GM19043 (cell line): ENCODE data around the gene MKI67.
A peak's percentile ranks its signal among the peaks of the same experiment; 100 is the strongest.

ENCODE experiments used
- ATAC-seq: cut with Tn5 transposase; IDR thresholded peaks from one replicate; pipeline ENCODE4 v1.9.1; 2021; ENCODE audit warnings: low read depth; ENCODE audit not compliant: unreplicated experiment

MKI67 gene

DNA sequence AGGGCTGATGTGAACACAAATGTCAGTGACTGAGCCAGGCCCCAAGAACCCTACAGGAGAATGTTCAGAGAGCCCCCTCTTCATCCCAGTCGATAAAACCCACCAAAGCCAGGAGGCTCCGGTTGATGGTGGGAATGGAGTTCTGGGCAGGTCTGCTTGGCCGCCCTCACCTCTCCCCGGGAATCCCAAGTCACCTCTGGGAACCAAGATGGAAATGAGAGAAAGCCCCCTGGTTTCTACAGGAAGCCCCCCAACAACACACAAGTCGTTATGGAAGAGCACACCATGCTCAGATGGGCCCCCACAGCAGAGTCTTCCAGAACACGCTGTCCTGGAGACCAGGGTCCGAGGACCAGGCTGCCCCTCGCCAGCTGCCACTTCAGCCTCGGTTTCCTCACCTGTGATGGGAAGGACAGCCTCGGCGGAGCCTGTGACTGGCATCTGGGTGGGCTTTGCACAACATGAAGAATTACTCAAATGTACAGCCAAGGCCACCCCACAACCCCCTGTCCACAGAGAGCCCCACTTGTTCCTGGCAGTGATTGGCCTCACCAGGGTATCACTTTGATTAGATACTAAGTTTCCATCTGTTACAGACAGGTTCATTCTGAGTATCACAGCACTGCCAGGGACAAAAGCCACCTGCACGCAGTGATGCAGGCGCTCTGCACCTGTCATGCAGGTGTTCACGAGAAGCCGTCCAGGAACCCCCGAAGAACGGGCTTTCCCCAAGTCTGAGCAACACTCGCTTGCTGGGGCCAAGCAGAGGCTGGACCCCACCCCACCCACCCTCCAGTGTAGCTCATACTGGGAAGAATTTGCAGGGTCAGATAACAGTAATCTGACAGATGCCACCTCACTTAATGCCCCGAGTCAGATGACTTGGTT, 57.6 kb downstream of the MKI67 start:
- no peak for ATAC-seq

- no peak for ATAC-seq
Measured at GRCh38 chr10:128067691-128068397, 58.4 kb downstream of the MKI67 start.

DNA sequence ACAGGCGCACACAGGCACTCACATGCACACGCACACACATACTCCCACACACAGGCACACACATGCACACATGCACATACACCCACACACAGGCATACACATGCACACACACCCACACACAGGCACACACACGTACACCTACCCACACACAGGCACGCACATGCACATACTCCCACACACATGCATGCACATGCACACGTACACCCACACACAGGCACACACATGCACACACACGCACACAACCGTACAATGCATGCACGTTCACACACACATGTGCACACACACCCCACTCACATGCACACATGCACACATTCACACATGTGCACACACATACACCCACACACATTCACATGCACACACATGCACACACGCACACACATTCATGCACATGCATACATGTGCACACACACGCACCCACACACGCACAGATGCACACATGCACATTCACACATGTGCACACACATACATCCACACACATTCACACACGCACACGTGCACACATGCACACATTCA, 59.3 kb downstream of the MKI67 start:
- no peak for ATAC-seq

- ATAC-seq = no peak
Measured at GRCh38 chr10:128065881-128066534, 60.2 kb downstream of the MKI67 start.

- peak; percentile 36 for ATAC-seq
Measured at GRCh38 chr10:128064970-128065580, 61.1 kb downstream of the MKI67 start.

DNA sequence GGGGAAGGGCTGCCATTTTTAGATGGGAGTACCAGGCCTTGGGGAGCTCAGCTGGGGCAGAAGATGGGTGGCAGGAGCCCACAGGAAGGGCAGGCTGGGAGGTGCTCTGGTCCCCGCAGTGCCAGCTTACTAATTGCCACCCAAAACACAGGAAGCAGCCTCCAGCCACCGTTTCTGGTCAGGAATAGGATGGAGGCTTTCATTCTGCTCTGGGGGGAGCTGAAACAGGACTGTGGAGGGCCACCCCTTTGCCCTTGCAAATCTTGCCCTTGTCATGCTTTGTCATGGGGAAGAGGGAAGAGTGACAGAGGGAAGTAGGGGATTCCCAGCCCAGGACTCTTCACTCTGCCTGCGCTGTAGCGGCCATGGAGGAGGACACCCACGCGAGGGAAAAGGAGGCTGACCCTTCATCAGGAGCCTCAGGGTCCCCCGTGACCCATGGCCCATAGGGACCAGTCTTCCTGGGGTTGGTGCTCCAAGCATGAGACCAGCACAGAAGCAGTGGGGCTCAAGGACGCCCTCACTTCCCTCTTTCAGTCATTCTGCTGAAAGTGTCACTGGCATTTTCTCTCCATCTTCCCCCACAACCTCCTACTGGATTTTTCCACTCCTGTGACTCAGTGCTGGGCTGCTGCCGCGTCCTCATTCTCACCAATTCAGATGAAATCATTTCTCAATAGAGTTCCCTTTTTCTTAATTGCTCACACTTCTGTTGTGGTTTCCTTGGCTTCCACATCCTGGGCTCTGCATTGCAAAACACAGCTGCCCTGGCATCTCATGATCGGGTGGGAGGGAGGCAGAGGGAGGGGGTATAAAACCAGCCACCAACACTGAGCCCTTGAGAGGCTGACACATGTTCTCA, 61.9 kb downstream of the MKI67 start:
- peak; percentile 43 for ATAC-seq

- peak; percentile 24 for ATAC-seq
Measured at GRCh38 chr10:128063736-128064107, 62.5 kb downstream of the MKI67 start.

DNA sequence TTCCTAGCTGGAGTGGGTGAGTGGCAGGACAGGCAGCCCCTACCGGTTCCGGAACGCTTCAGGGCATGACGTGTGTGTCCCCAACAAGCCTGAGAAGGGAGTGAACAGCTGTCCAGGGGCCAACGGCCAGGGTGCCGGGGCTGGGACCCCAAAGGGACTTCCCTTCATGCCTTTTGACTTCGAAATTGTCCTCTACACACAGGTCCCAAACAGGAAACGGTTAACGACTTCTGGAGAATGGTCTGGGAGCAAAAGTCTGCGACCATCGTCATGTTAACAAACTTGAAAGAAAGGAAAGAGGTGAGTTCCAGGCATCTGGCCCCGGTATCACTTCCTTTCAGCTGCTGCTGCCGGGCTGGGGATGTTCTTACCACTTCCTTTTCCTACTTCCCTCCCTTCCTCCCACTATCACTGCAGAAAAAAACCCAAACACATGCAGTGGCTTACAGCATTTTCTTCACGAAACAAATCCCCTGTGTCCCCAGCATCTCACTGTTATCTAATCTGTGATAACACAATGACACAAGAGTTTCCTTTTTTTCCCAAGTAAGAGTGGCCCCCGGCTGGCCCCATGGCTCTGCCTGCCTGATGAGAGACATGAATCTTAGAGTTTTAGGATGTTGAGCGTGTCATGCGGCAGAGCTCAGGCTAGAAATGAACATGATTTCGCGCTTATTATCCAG, 63.2 kb downstream of the MKI67 start:
- peak; percentile 36 for ATAC-seq

- no peak for ATAC-seq
Measured at GRCh38 chr10:128062331-128062880, 63.8 kb downstream of the MKI67 start.

- ATAC-seq = no peak
Measured at GRCh38 chr10:128061306-128062300, 64.6 kb downstream of the MKI67 start.

DNA sequence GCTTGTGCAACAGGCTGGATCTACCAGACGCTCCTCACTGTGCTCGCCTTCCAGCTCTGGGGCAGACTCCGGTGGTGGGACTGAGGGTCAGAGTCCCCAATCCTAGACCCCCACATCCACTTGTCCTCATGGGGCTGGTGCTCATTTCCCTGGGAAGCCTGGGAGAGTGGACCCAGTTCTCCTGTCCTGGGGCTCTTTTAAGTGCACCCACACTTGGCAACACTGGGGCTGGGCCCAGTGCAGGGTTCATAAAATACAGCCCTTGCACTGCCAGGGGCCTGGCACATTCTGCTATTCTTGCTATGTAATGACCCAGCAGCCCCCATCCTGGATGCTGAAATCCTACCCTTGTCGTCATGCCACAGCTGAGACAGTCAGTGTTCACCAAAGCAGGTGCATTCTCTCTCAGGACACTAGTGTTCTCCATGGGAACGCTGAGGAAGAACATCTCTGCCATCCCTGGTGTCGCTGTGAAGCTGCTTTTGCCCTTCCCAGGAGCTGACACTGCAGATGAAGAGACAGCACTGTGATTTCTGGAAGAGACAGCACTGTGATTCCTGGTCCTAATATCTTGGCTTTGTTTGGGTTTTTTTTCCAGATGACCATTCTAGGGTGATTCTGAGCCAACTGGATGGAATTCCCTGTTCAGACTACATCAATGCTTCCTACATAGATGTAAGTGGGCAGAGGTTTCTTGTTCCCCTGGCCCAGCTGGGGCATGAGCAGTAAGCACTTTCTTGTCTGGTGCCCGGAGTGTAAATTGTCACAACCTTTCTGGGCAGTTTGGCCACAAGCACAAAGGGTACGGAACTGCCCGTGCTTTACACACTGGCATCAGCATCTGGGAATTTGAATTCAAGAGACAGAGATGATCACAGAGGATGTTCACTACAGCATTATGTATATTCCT, 65.6 kb downstream of the MKI67 start:
- ATAC-seq = no peak

- ATAC-seq = no peak
Measured at GRCh38 chr10:128059982-128060293, 66.3 kb downstream of the MKI67 start.

DNA sequence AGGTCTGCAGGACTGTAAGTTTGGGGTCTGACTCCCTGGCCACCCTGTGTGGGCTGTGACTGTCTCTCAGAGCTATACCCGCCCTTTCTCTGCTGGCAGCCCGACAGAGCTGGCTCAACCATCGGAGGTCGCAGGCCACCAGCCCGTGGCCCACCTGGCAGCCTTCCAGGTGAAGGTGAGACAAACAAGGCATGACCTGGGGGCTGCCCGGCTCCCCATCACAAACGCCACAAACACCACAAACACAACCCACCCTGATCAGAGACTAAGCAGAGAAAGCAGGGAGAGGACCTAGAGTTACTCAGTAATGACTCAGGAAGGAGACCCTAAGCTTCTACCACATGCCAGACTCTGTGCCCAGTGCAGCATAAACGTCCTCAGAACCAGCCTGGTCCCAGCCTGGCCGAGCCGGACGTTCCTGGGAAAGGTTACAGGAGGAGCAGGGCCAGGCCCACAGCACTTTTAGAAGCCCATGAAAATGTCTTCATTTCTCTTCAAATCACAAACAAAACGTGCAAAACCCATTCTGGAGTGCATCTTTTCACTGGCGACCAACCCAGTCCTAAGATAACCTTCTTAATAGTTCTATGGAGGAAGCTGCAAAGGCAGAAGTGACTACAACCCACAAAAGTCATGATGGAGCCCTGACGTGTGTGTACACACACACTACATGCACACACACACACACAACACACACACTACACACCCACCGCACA, 66.8 kb downstream of the MKI67 start:
- ATAC-seq = no peak

- no peak for ATAC-seq
Measured at GRCh38 chr10:128058750-128059134, 67.5 kb downstream of the MKI67 start.

DNA sequence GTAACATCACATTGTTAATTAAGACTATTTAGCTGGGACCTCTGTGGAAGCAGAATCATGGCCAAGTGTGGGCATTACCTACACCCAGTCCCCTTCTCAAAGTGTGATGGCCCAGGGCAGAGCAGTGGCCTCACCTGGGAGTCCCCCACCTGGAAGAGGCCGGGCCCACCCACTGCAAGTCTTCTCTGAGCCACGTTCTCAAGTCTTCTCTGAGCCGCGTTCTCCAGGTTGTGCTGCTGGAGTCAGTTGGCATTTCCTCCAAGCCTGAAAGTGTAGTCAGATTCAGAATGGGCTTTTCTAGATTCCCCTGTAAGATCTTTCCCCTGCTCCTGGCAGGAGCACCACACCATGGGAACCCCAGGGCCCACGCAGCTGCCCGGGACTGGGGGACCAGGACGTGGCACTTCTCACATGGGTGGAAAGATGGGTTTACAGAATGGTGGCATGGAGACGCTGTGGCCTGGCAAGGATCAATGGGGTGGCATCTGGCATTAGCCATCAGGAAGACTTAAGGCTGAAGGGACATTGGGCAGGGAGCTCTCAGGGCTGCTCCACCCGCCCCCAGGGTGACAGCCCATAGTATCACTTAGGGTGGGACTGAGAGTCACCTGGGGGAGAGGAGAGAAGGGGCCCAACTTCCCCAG, 68.0 kb downstream of the MKI67 start:
- ATAC-seq = no peak
